HepG2 (cell line): Measurements from ENCODE around the gene PSMC1. TPM values are rescaled to one million over a fixed set of nuclear protein-coding genes. Genes with fewer than 3 reads are reported as not detected.

Experiments
- ARNT2 ChIP-seq: sonication (generic); formaldehyde crosslinking; IDR thresholded peaks from 2 replicates; pipeline ENCODE4 v1.8.0; 2022; ENCODE audit warnings: mild to moderate bottlenecking, low read depth, missing genetic modification reagents, moderate library complexity
- HNRNPUL1 ChIP-seq: fragments of 200-400 bp; formaldehyde crosslinking; IDR thresholded peaks from 2 replicates; pipeline ENCODE4 v1.6.1; 2017; ENCODE audit warnings: low read depth, mild to moderate bottlenecking, low read length, moderate library complexity
- KLF13 ChIP-seq: sonication (generic); formaldehyde crosslinking; IDR thresholded peaks from 2 replicates; pipeline ENCODE4 v1.4.0; 2020; ENCODE audit warnings: mild to moderate bottlenecking, missing genetic modification reagents
- MAFG ChIP-seq: sonication (generic); formaldehyde crosslinking; IDR thresholded peaks from 2 replicates; pipeline ENCODE4 v1.5.1; 2020; ENCODE audit warnings: mild to moderate bottlenecking, missing genetic modification reagents
- PAWR ChIP-seq: sonication (generic); formaldehyde crosslinking; IDR thresholded peaks from 2 replicates; pipeline ENCODE4 v1.4.0; 2020; ENCODE audit warnings: missing genetic modification reagents, mild to moderate bottlenecking, borderline replicate concordance
- RFX3 ChIP-seq: IDR thresholded peaks from 2 replicates; pipeline ENCODE4 v1.6.1; 2016; ENCODE audit warnings: missing biosample characterization, missing genetic modification reagents
- ZBTB3 ChIP-seq: sonication (generic); formaldehyde crosslinking; IDR thresholded peaks from 2 replicates; pipeline ENCODE4 v1.4.0; 2020; ENCODE audit warnings: low read depth, mild to moderate bottlenecking, moderate library complexity, missing genetic modification reagents, borderline replicate concordance
- ZFP1 ChIP-seq: IDR thresholded peaks from 2 replicates; pipeline ENCODE4 v1.6.1; 2016
- ZFP62 ChIP-seq: sonication (generic); formaldehyde crosslinking; IDR thresholded peaks from 2 replicates; pipeline ENCODE4 v1.4.0; 2020; ENCODE audit warnings: missing genetic modification reagents
- ZNF296 ChIP-seq: sonication (generic); formaldehyde crosslinking; conservative IDR thresholded peaks from 2 replicates; pipeline ENCODE4 v1.5.0; 2020; ENCODE audit warnings: mild to moderate bottlenecking, missing genetic modification reagents
- ZNF441 ChIP-seq: sonication (generic); formaldehyde crosslinking; IDR thresholded peaks from 2 replicates; pipeline ENCODE4 v1.7.0; 2021; ENCODE audit warnings: missing genetic modification reagents, borderline replicate concordance
- ZNF552 ChIP-seq: sonication (generic); formaldehyde crosslinking; IDR thresholded peaks from 2 replicates; pipeline ENCODE4 v1.9.0; 2022; ENCODE audit warnings: missing genetic modification reagents, mild to moderate bottlenecking, borderline replicate concordance
- ZNF616 ChIP-seq: sonication (generic); formaldehyde crosslinking; IDR thresholded peaks from 2 replicates; pipeline ENCODE4 v1.5.0; 2020; ENCODE audit warnings: low read depth, mild to moderate bottlenecking, missing genetic modification reagents
- ZNF703 ChIP-seq: sonication (generic); formaldehyde crosslinking; IDR thresholded peaks from 2 replicates; pipeline ENCODE4 v1.5.1; 2020; ENCODE audit warnings: missing genetic modification reagents, mild to moderate bottlenecking, moderate library complexity, borderline replicate concordance
- polyA plus RNA-seq, 8 experiments: library from polyadenylated mRNA; depleted of rRNA in 3 of 8; stranded (reverse) in 7 of 8; unstranded in 1 of 8; fragments of >200 nt; fragmentation: Illumina TruSeq in 4 of 8; extraction: Trizol in 4 of 8; gene quantifications; 2 replicates each; pipeline versions ENCODE4 v1.2.1 to v1.2.3, GENCODE V29; 2011 to 2016; ENCODE audit warnings: low read depth in 4 of 8, missing spikeins in 1 of 8, mixed read lengths in 1 of 8; ENCODE audit not compliant: insufficient read depth in 1 of 8
- total RNA-seq, 5 experiments: library from RNA; depleted of rRNA; stranded (reverse); fragments of >200 nt; fragmentation: Illumina TruSeq; extraction: Trizol; gene quantifications; 2 replicates each; pipeline ENCODE4 v1.2.3, GENCODE V29; 2016; ENCODE audit warnings: low read depth in 1 of 5
- TF ChIP-seq, protein P1 (sequence below): sonication (generic); formaldehyde crosslinking; IDR thresholded peaks from 2 replicates; pipeline ENCODE4 v1.9.0; 2021; ENCODE audit warnings: missing genetic modification reagents, borderline replicate concordance
- TF ChIP-seq, protein P2 (sequence below): sonication (generic); formaldehyde crosslinking; IDR thresholded peaks from 2 replicates; pipeline ENCODE4 v1.5.0; 2020; ENCODE audit warnings: missing genetic modification reagents
- TF ChIP-seq, protein P3 (sequence below): sonication (generic); formaldehyde crosslinking; IDR thresholded peaks from 2 replicates; pipeline ENCODE4 v1.9.0; 2021; ENCODE audit warnings: missing genetic modification reagents, mild to moderate bottlenecking, borderline replicate concordance
- TF ChIP-seq, protein P4 (sequence below): sonication (generic); formaldehyde crosslinking; IDR thresholded peaks from 2 replicates; pipeline ENCODE4 v1.4.0; 2020; ENCODE audit warnings: missing genetic modification reagents, borderline replicate concordance

The PSMC1 gene
- total and polyA plus RNA-seq, 2 of the 13 experiments (the other 11 are each of a cell fraction or from before 2014, with no cell fraction given) = 48.6 to 167 TPM

DNA sequence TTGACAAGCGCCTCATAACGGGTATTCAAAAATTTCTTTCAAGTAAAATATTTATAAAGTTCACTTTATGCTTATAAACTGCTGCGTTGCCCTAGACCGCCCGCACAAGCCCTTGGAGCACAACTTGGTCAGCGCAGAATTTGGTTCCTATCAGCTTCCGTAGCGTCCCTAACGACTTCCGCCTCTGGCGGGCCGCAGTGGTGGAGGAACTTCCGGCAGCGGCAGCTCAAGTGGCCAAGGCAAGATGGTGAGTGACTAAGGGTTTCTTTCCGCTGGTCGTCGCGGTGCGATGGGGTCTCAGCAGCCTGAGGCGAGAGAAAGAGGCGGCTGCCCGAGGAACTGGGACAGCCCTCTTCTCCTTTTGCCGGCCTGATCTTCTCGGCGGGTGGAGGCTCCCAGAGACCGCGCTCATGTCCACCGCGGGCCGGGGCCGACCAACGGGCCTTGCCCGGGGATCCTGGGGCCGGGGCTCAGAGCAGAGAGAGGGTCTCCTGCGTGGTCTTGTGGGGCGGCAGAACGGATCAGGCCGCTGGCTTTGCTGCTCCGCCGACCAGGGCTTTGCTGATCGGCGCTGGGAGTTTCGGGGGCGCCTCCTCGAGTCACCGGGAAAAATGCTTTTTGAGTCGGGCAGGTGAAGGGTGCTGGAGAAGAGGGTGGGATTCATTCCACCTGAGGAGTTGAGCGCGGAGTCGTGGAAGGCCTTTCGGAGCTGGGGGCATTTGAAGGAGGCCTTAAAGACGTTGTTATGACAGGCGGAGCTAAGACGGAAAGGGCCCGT lies at the start of gene PSMC1 (continued):
- TF ChIP-seq, protein P1, sequence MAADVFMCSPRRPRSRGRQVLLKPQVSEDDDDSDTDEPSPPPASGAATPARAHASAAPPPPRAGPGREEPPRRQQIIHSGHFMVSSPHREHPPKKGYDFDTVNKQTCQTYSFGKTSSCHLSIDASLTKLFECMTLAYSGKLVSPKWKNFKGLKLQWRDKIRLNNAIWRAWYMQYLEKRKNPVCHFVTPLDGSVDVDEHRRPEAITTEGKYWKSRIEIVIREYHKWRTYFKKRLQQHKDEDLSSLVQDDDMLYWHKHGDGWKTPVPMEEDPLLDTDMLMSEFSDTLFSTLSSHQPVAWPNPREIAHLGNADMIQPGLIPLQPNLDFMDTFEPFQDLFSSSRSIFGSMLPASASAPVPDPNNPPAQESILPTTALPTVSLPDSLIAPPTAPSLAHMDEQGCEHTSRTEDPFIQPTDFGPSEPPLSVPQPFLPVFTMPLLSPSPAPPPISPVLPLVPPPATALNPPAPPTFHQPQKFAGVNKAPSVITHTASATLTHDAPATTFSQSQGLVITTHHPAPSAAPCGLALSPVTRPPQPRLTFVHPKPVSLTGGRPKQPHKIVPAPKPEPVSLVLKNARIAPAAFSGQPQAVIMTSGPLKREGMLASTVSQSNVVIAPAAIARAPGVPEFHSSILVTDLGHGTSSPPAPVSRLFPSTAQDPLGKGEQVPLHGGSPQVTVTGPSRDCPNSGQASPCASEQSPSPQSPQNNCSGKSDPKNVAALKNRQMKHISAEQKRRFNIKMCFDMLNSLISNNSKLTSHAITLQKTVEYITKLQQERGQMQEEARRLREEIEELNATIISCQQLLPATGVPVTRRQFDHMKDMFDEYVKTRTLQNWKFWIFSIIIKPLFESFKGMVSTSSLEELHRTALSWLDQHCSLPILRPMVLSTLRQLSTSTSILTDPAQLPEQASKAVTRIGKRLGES = no peak
- TF ChIP-seq MAFG (CRISPR knock-in tag) (no peak), ZNF552 (CRISPR knock-in tag) (no peak), ZFP62 (CRISPR knock-in tag) (no peak), RFX3 (CRISPR knock-in tag) (no peak), HNRNPUL1 (no peak), ARNT2 (CRISPR knock-in tag) (no peak), PAWR (CRISPR knock-in tag) (no peak), ZBTB3 (CRISPR knock-in tag) (no peak), KLF13 (CRISPR knock-in tag) (no peak), ZNF441 (CRISPR knock-in tag) (0 out of 2 replicates have a peak, but pooled peaks have one; percentile 47), ZNF616 (CRISPR knock-in tag) (no peak), ZNF296 (CRISPR knock-in tag) (no peak), ZFP1 (CRISPR knock-in tag) (no peak), ZNF703 (no peak)
- TF ChIP-seq, protein P2, sequence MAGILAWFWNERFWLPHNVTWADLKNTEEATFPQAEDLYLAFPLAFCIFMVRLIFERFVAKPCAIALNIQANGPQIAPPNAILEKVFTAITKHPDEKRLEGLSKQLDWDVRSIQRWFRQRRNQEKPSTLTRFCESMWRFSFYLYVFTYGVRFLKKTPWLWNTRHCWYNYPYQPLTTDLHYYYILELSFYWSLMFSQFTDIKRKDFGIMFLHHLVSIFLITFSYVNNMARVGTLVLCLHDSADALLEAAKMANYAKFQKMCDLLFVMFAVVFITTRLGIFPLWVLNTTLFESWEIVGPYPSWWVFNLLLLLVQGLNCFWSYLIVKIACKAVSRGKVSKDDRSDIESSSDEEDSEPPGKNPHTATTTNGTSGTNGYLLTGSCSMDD (CRISPR knock-in tag) = no peak
- TF ChIP-seq, protein P3, sequence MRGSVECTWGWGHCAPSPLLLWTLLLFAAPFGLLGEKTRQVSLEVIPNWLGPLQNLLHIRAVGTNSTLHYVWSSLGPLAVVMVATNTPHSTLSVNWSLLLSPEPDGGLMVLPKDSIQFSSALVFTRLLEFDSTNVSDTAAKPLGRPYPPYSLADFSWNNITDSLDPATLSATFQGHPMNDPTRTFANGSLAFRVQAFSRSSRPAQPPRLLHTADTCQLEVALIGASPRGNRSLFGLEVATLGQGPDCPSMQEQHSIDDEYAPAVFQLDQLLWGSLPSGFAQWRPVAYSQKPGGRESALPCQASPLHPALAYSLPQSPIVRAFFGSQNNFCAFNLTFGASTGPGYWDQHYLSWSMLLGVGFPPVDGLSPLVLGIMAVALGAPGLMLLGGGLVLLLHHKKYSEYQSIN (CRISPR knock-in tag) = no peak
- TF ChIP-seq, protein P4, sequence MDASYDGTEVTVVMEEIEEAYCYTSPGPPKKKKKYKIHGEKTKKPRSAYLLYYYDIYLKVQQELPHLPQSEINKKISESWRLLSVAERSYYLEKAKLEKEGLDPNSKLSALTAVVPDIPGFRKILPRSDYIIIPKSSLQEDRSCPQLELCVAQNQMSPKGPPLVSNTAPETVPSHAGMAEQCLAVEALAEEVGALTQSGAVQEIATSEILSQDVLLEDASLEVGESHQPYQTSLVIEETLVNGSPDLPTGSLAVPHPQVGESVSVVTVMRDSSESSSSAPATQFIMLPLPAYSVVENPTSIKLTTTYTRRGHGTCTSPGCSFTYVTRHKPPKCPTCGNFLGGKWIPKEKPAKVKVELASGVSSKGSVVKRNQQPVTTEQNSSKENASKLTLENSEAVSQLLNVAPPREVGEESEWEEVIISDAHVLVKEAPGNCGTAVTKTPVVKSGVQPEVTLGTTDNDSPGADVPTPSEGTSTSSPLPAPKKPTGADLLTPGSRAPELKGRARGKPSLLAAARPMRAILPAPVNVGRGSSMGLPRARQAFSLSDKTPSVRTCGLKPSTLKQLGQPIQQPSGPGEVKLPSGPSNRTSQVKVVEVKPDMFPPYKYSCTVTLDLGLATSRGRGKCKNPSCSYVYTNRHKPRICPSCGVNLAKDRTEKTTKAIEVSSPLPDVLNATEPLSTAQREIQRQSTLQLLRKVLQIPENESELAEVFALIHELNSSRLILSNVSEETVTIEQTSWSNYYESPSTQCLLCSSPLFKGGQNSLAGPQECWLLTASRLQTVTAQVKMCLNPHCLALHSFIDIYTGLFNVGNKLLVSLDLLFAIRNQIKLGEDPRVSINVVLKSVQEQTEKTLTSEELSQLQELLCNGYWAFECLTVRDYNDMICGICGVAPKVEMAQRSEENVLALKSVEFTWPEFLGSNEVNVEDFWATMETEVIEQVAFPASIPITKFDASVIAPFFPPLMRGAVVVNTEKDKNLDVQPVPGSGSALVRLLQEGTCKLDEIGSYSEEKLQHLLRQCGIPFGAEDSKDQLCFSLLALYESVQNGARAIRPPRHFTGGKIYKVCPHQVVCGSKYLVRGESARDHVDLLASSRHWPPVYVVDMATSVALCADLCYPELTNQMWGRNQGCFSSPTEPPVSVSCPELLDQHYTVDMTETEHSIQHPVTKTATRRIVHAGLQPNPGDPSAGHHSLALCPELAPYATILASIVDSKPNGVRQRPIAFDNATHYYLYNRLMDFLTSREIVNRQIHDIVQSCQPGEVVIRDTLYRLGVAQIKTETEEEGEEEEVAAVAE (CRISPR knock-in tag) = peak; percentile 82; the same call in 1 of the 2 replicates
